PC-3 (cell line): ENCODE results near the gene NAA10. TPM values are rescaled to one million over a fixed set of nuclear protein-coding genes. Genes with fewer than 3 reads are reported as not detected.

ENCODE experiments used
- ATAC-seq: fragments of 200-7000 bp; cut with Tn5 transposase; 2 replicates; pipeline ENCODE4 v1.9.1; 2020; ENCODE audit warnings: mild to moderate bottlenecking, moderate library complexity
- BruUV-seq: library from RNA; stranded (reverse); fragments of 400-500 nt; replicated peaks from 2 replicates; lab custom pipeline; 2021; lab: Mats Ljungman, UMichigan
- CTCF ChIA-PET: fragments of 300-600 bp; sonication (Branson Sonifier 250); formaldehyde crosslinking; loops from one replicate; lab custom pipeline; 2022; ENCODE audit warnings: antibody characterized with exemption; lab: Charles Lee
- POLR2A ChIA-PET: fragments of 300-600 bp; sonication (Branson Sonifier 250); formaldehyde crosslinking; loops from one replicate; lab custom pipeline; 2022; ENCODE audit warnings: antibody characterized with exemption; ENCODE audit not compliant: unreplicated experiment; lab: Charles Lee
- DNase-seq: peaks from one replicate; pipeline ENCODE4 v3.0.0-alpha.2; 2015
- H2AFZ ChIP-seq: fragments of 300-600 bp; sonication (generic); 2 replicates; pipeline ENCODE4 v1.6.0; 2016; ENCODE audit warnings: antibody characterized with exemption, low read length
- H3F3A ChIP-seq: fragments of 300-600 bp; sonication (generic); one replicate; pipeline ENCODE4 v1.6.0; 2017; ENCODE audit warnings: antibody characterized with exemption, low read length, control low read depth, mild to moderate bottlenecking; ENCODE audit not compliant: unreplicated experiment
- H3K27ac ChIP-seq: fragments of 300-600 bp; sonication (generic); 2 replicates; pipeline ENCODE4 v1.5.1; 2016; ENCODE audit warnings: mild to moderate bottlenecking, low read length
- H3K27me3 ChIP-seq: fragments of 300-600 bp; sonication (generic); 2 replicates; pipeline ENCODE4 v1.6.1; 2016; ENCODE audit warnings: low read length, mixed read lengths
- H3K36me3 ChIP-seq: fragments of 300-600 bp; sonication (generic); 2 replicates; pipeline ENCODE4 v1.6.1; 2016; ENCODE audit warnings: low read depth, mixed run types, low read length, mixed read lengths
- H3K4me1 ChIP-seq: fragments of 300-600 bp; sonication (generic); 2 replicates; pipeline ENCODE4 v1.5.1; 2016; ENCODE audit warnings: low read length; ENCODE audit not compliant: insufficient read depth
- H3K4me2 ChIP-seq: fragments of 300-600 bp; sonication (generic); 2 replicates; pipeline ENCODE4 v1.6.0; 2016; ENCODE audit warnings: low read length
- H3K4me3 ChIP-seq: fragments of 300-600 bp; sonication (generic); 2 replicates; pipeline ENCODE4 v1.5.1; 2016; ENCODE audit warnings: mild to moderate bottlenecking, low read length, mixed read lengths
- H3K79me2 ChIP-seq: fragments of 300-600 bp; sonication (generic); 2 replicates; pipeline ENCODE4 v1.6.1; 2017; ENCODE audit warnings: low read length, mixed read lengths
- H3K9ac ChIP-seq: fragments of 300-600 bp; sonication (generic); 2 replicates; pipeline ENCODE4 v1.6.0; 2016; ENCODE audit warnings: mild to moderate bottlenecking, low read length
- H3K9me2 ChIP-seq: fragments of 300-600 bp; sonication (generic); replicated peaks from 2 replicates; pipeline ENCODE4 v1.6.1; 2016; ENCODE audit warnings: mixed run types, low read length, mixed read lengths
- H3K9me3 ChIP-seq: fragments of 300-600 bp; sonication (generic); 2 replicates; pipeline ENCODE4 v1.6.1; 2016; ENCODE audit warnings: low read length, mixed read lengths
- H4K20me1 ChIP-seq: fragments of 300-600 bp; sonication (generic); 2 replicates; pipeline ENCODE4 v1.6.1; 2016; ENCODE audit warnings: low read length, mixed read lengths
- EZH2 ChIP-seq: fragments of 300-600 bp; sonication (generic); IDR thresholded peaks from one replicate; pipeline ENCODE4 v1.6.1; 2017; ENCODE audit warnings: antibody characterized with exemption, mild to moderate bottlenecking, low read length; ENCODE audit not compliant: unreplicated experiment
- EZH2phosphoT487 ChIP-seq: fragments of 300-600 bp; sonication (generic); IDR thresholded peaks from 2 replicates; pipeline ENCODE4 v1.6.1; 2018; ENCODE audit warnings: mild to moderate bottlenecking, antibody characterized with exemption, low read length, borderline replicate concordance
- intact Hi-C: fragments of 100-400 bp; cut with micrococcal nuclease; formaldehyde crosslinking; loops from 2 replicates; pipeline ENCODE4 v1.9.0; 2023
- total RNA-seq: library from RNA; depleted of rRNA; stranded (reverse); fragments of >200 nt; gene quantifications from 2 replicates; pipeline ENCODE4 v1.2.3, GENCODE V29; 2014
- TF ChIP-seq, protein P1 (sequence below): fragments of 300-600 bp; sonication (generic); conservative IDR thresholded peaks from 2 replicates; pipeline ENCODE4 v1.5.1; 2017; ENCODE audit warnings: antibody characterized with exemption, low read depth, mild to moderate bottlenecking, low read length

Gene NAA10
- total RNA-seq, 1 experiment from 2014 or later: 172 TPM

DNA sequence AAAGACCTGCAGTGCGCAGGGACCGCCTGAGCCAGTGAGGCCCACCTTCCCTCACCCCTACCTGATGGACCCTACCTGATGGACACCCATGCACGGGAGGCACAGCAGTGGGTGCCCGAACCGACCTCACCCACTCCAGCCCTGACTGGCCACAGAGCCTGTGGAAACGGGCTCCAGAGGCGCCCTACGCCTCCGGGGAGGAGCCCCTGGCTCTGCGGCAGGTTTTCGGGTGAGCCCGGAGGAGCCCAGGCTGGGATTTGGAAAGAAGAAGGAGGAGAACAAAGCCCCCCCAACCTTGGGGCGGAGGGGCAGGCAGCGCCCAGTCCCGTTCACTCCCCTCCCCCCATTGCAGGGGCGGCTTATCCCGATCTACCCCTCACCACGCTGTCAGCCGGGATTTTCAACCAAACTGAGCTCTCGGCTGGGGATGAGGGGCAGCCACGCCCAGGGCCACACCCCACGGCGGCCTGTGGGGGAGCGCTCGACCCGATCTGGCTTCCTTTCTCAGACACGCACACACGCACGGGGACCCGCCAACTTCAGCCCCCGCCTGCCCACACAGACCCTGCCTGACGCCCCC lies 49.5 kb downstream of the NAA10 start:
- no peaks in the 10 kb centered on the region for H3K9me2 ChIP-seq
- H3K4me3 ChIP-seq: peak overlapping the region; percentile 63
- 0 out of 2 replicates have a peak overlapping the region, but pooled peaks have one; percentile 29 for H3K9ac ChIP-seq
- DNase-seq (no peak), ATAC-seq (peak; percentile 30; the same call in 1 of the 2 replicates)
- POLR2A ChIA-PET: no interaction called here
- TF ChIP-seq EZH2phosphoT487: no peak
- no peak for TF ChIP-seq EZH2
- TF ChIP-seq, protein P1, sequence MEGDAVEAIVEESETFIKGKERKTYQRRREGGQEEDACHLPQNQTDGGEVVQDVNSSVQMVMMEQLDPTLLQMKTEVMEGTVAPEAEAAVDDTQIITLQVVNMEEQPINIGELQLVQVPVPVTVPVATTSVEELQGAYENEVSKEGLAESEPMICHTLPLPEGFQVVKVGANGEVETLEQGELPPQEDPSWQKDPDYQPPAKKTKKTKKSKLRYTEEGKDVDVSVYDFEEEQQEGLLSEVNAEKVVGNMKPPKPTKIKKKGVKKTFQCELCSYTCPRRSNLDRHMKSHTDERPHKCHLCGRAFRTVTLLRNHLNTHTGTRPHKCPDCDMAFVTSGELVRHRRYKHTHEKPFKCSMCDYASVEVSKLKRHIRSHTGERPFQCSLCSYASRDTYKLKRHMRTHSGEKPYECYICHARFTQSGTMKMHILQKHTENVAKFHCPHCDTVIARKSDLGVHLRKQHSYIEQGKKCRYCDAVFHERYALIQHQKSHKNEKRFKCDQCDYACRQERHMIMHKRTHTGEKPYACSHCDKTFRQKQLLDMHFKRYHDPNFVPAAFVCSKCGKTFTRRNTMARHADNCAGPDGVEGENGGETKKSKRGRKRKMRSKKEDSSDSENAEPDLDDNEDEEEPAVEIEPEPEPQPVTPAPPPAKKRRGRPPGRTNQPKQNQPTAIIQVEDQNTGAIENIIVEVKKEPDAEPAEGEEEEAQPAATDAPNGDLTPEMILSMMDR: no peak
- no peaks in the 10 kb centered on the region for H3K9me3 ChIP-seq
- H3K36me3 ChIP-seq: no peaks in the 10 kb centered on the region
- H3F3A ChIP-seq: no peaks in the 10 kb centered on the region
- CTCF ChIA-PET: no interaction called here
- no TSS peak for BruUV-seq
- H3K79me2 ChIP-seq: no peaks in the 10 kb centered on the region
- peaks cover 6% of the 10 kb centered on the region; the same call in 1 of the 2 replicates for H3K27me3 ChIP-seq
- intact Hi-C loops: no loop called here
- peak overlapping the region; percentile 55; the same call in 1 of the 2 replicates for H2AFZ ChIP-seq
- no peaks in the 10 kb centered on the region for H4K20me1 ChIP-seq
- H3K4me1 ChIP-seq: peaks cover 9% of the 10 kb centered on the region; the same call in 1 of the 2 replicates
- no peak overlapping the region for H3K27ac ChIP-seq
- peak overlapping the region; percentile 81 for H3K4me2 ChIP-seq

DNA sequence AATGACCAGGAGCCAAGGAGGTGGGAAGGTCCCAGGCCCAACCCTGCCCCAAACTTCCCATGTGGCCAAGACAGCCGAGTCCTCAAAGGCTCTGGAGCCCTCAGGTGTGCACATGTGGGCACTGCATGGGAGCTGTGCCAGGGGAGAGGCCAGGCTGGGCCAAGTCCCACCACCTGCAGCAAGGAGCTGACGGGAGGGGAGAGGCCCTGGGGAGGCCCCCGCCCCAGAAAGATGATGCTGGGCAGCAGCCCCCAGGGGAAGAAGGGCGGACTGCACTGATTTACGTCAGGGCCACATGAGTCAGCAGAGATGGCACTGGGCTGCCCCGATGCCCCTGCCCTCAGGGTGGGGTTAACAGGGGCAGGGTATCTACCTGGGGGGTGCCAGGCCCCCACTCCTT lies 50.2 kb downstream of the NAA10 start:
- POLR2A ChIA-PET: no interaction called here

More for the DNA sequence above, 50.2 kb downstream of the NAA10 start:
- CTCF ChIA-PET: no interaction called here
- no TSS peak for BruUV-seq
- Histone ChIP-seq H3K9me2 (no peaks in the 10 kb centered on the region), H3K4me3 (peak overlapping the region; percentile 63; the same call in 1 of the 2 replicates), H3K9ac (no peak overlapping the region), H3K79me2 (no peaks in the 10 kb centered on the region), H3K27ac (no peak overlapping the region), H3K27me3 (peaks cover 6% of the 10 kb centered on the region; the same call in 1 of the 2 replicates), H3K4me1 (peaks cover 9% of the 10 kb centered on the region; the same call in 1 of the 2 replicates), H2AFZ (no peak overlapping the region), H3K4me2 (peak overlapping the region; percentile 81), H4K20me1 (no peaks in the 10 kb centered on the region), H3K9me3 (no peaks in the 10 kb centered on the region), H3K36me3 (no peaks in the 10 kb centered on the region), H3F3A (no peaks in the 10 kb centered on the region)
- peak; percentile 55 for ATAC-seq
- TF ChIP-seq, protein P1: peak; percentile 52
- TF ChIP-seq EZH2phosphoT487 (no peak), EZH2 (no peak)
- intact Hi-C loops: no loop called here
- DNase-seq: peak; percentile 61
